Lower leg skin (tissue), 3 donors: Measurements from ENCODE around the gene CBX1.

ENCODE experiments used
- CTCF ChIP-seq, 3 donors: fragments of 450-650 bp; IDR thresholded peaks; one replicate each; pipeline ENCODE4 v1.5.1; 2016; ENCODE audit warnings: antibody characterized with exemption in 3 of 3, mild to moderate bottlenecking in 3 of 3, moderate library complexity in 2 of 3
- POLR2A ChIP-seq, 2 donors: fragments of 450-650 bp; IDR thresholded peaks; one replicate each; pipeline ENCODE4 v1.6.1; 2016 to 2017; ENCODE audit warnings: antibody characterized with exemption in 2 of 2, mild to moderate bottlenecking in 1 of 2, moderate library complexity in 1 of 2

GRCh38 chr17:48107137-48108055 is 6.1 kb upstream of the CBX1 start, which contains the start of gene SNX11:
- TF ChIP-seq POLR2A (IDR thresholded peaks at IDR 0.05), result no peak
- TF ChIP-seq CTCF (IDR thresholded peaks at IDR 0.05), result no peak
